ENCODE data around the gene GP1BA.

The GP1BA gene

GRCh38 chr17:4980644-4981216, 48.7 kb downstream of the GP1BA start:
- no peaks in the 10 kb centered on the region for H3K9me3 ChIP-seq (ENCODE audit: control insufficient read depth, insufficient read depth, low read length)

GRCh38 chr17:4982305-4982704, 50.2 kb downstream of the GP1BA start:
- Histone ChIP-seq H3K9ac (ENCODE audit: low read depth, low read length) (no peak overlapping the region), H3K27ac (ENCODE audit: low read depth, low read length) (no peak overlapping the region), H3K36me3 (ENCODE audit: control insufficient read depth, insufficient read depth, low read length) (peaks cover 18% of the 10 kb centered on the region; the same call in 1 of the 2 replicates), H3K4me3 (ENCODE audit: low read depth, low read length) (no peak overlapping the region), H3K4me1 (ENCODE audit: control insufficient read depth, insufficient read depth, low read length) (peaks cover 8% of the 10 kb centered on the region), H3K27me3 (ENCODE audit: control insufficient read depth, insufficient read depth, low read length) (peaks cover 14% of the 10 kb centered on the region; the same call in 1 of the 2 replicates), H3K9me3 (ENCODE audit: control insufficient read depth, insufficient read depth, low read length) (no peaks in the 10 kb centered on the region)

More at GRCh38 chr17:4980644-4981216, 48.7 kb downstream of the GP1BA start:
- Histone ChIP-seq H3K9ac (ENCODE audit: low read depth, low read length) (no peak overlapping the region), H3K27ac (ENCODE audit: low read depth, low read length) (no peak overlapping the region), H3K36me3 (ENCODE audit: control insufficient read depth, insufficient read depth, low read length) (peaks cover 18% of the 10 kb centered on the region; the same call in 1 of the 2 replicates), H3K27me3 (ENCODE audit: control insufficient read depth, insufficient read depth, low read length) (peaks cover 14% of the 10 kb centered on the region; the same call in 1 of the 2 replicates), H3K4me3 (ENCODE audit: low read depth, low read length) (no peak overlapping the region), H3K4me1 (ENCODE audit: control insufficient read depth, insufficient read depth, low read length) (peaks cover 4% of the 10 kb centered on the region; the same call in 1 of the 2 replicates)
